NB4 (cell line): ENCODE measurements around the gene EIF5B.

Experiments used
- POLR2A ChIP-seq: IDR thresholded peaks from 2 replicates; pipeline ENCODE4 v1.6.1; 2011; ENCODE audit warnings: mild to moderate bottlenecking; ENCODE audit not compliant: insufficient read length; ENCODE audit errors: extremely low read depth
- TF ChIP-seq, protein P1 (sequence below): IDR thresholded peaks from one replicate; pipeline ENCODE4 v1.5.1; 2012; ENCODE audit warnings: low read depth, low read length
- TF ChIP-seq, protein P2 (sequence below): IDR thresholded peaks from 2 replicates; pipeline ENCODE4 v1.6.1; 2011; ENCODE audit warnings: low read depth, low read length

DNA sequence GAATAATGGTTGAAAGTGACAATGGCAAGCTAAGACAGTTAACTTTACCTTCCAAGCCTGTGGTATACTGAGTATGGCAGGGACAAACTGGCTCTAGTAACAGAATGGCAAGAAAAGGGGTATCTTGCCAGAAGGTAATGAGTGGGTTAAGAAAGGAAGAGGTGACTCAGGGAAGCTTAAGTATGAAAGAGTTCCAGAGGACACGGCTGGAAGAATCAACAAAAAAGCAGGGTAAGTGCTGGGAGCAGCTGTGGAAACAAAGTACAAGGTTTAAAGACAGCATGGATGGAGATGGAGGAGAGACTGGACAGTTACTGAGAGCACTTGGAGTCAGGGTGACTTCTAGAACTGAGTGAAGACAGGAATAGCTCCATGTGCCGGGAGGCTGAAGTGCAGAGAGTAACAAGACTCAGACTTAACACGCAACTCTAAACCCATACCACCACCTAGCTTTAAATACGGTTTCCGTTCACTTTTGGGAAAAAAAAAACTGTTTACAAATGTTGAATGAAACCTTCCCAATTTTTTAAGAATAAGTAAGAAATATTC lies 83.6 kb downstream of the EIF5B start:
- TF ChIP-seq, protein P1, sequence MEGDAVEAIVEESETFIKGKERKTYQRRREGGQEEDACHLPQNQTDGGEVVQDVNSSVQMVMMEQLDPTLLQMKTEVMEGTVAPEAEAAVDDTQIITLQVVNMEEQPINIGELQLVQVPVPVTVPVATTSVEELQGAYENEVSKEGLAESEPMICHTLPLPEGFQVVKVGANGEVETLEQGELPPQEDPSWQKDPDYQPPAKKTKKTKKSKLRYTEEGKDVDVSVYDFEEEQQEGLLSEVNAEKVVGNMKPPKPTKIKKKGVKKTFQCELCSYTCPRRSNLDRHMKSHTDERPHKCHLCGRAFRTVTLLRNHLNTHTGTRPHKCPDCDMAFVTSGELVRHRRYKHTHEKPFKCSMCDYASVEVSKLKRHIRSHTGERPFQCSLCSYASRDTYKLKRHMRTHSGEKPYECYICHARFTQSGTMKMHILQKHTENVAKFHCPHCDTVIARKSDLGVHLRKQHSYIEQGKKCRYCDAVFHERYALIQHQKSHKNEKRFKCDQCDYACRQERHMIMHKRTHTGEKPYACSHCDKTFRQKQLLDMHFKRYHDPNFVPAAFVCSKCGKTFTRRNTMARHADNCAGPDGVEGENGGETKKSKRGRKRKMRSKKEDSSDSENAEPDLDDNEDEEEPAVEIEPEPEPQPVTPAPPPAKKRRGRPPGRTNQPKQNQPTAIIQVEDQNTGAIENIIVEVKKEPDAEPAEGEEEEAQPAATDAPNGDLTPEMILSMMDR = no peak
- no peak for TF ChIP-seq POLR2A
- TF ChIP-seq, protein P2, sequence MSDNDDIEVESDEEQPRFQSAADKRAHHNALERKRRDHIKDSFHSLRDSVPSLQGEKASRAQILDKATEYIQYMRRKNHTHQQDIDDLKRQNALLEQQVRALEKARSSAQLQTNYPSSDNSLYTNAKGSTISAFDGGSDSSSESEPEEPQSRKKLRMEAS = no peak
